ENCODE results near the gene PPP2R2B.

The PPP2R2B gene

DNA sequence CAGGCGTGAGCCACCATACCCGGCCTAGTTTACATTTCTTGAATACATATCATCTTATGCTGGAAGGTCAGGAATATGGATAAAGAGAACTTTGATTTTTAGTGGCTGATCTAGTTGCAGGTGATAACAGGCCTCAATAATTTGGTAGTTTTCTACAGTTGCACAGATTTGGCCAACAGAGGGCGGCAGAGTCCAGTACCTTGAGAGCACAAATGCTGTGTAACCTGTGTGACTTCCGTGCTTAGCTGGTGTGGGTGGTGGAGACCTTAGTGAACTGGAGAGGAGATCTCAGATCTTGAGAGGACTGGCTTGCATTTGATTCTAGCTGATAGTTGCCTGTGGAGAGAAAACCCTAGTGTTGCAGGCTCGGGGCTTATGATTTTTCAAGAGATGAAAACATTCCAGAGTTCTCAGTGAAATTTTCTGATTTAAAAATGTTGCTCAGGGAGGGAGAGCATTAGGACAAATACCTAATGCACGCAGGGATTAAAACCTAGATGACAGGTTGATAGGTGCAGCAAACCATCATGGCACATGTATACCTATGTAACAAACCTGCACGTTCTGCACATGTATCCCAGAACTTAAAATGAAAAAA lies 345.2 kb downstream of the PPP2R2B start:
- peak; percentile 84 for DNase-seq
